ENCODE measurements around the gene SPON1.
A peak's percentile ranks its signal among the peaks of the same experiment; 100 is the strongest.

SPON1 gene

DNA sequence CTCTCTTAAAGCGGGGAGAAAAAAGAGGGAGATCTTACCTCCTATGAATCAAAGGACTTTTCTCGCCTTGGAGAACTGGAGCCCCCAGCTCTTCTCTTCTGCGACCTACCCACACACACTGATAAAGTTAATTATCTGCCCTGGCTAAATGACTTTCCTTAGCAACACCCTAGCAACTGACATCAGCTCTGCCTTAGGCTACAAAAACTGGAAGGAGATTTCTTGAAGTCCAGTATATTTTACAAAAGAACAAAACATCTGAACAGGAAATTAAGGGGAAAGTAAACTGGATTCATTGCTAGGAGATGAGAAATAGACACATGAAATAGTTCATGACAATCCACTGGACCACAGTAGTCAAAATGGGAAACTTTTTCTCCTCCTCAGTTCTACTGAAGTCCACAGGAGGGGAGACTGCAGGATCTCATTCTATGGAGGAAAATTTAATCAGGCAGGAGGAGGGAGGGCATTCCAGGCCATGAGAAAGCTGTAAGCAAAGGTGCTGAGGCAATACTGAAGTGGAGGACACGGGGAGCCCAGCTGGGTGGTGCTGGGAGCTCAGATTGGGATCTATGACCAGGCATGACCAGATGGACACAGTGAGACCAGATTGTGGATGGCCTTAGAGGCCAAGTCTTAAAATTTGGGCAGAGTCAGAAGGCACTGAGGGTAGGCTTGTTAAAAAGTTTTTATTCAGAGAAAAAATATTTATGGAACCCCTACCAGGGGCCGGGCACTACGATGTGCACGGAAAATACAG is 3.7 kb upstream of the SPON1 start:
- DNase-seq (ENCODE audit: extremely low read depth, insufficient read length): no peak
- no peaks in the 10 kb centered on the region for H3K36me3 ChIP-seq (ENCODE audit: control insufficient read depth, insufficient read depth, low read length)
- peaks cover 2% of the 10 kb centered on the region for H3K27me3 ChIP-seq (replicated peaks; ENCODE audit: control insufficient read depth, insufficient read depth, low read length)
- no peak for TF ChIP-seq CTCF (IDR thresholded peaks at IDR 0.05; ENCODE audit: insufficient read depth, low read length, poor library complexity, severe bottlenecking)
- H3K4me3 ChIP-seq (replicated peaks; ENCODE audit: low read depth, low read length): no peak overlapping the region

DNA sequence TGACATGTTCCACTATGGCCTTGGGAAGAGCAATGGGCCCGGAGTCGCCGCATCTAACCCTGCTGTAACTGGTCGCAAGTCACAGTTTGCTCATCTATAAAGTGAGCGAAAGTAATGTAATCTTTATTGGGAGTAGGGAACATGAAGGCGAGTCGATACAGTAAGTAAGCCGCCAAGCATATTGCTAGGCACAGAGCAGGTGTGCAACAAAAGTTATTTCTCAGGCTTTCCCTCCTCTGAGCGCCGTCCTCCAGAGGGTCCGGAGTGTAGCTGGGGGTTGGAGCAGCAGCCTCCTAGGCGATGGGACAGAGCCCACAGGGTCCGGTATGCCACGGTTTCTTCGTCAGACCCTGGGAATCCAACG is 343 bp upstream of the SPON1 start:
- no peaks in the 10 kb centered on the region for H3K36me3 ChIP-seq (ENCODE audit: control insufficient read depth, insufficient read depth, low read length)
- no peak overlapping the region for H3K4me3 ChIP-seq (replicated peaks; ENCODE audit: low read depth, low read length)
- H3K27me3 ChIP-seq (replicated peaks; ENCODE audit: control insufficient read depth, insufficient read depth, low read length): peaks cover 5% of the 10 kb centered on the region
- TF ChIP-seq CTCF (IDR thresholded peaks at IDR 0.05; ENCODE audit: insufficient read depth, low read length, poor library complexity, severe bottlenecking): no peak
- no peak for DNase-seq (ENCODE audit: extremely low read depth, insufficient read length)

GRCh38 chr11:13963169-13963948 is 836 bp downstream of the SPON1 start:
- Histone ChIP-seq H3K4me3 (replicated peaks; ENCODE audit: low read depth, low read length) (no peak overlapping the region), H3K36me3 (ENCODE audit: control insufficient read depth, insufficient read depth, low read length) (no peaks in the 10 kb centered on the region), H3K27me3 (replicated peaks; ENCODE audit: control insufficient read depth, insufficient read depth, low read length) (peaks cover 5% of the 10 kb centered on the region)
- peak; percentile 16 for DNase-seq (ENCODE audit: extremely low read depth, insufficient read length)
- TF ChIP-seq CTCF (IDR thresholded peaks at IDR 0.05; ENCODE audit: insufficient read depth, low read length, poor library complexity, severe bottlenecking): no peak

- Histone ChIP-seq H3K36me3 (ENCODE audit: control insufficient read depth, insufficient read depth, low read length) (no peaks in the 10 kb centered on the region), H3K4me3 (replicated peaks; ENCODE audit: low read depth, low read length) (no peak overlapping the region), H3K27me3 (replicated peaks; ENCODE audit: control insufficient read depth, insufficient read depth, low read length) (peaks cover 5% of the 10 kb centered on the region)
- no peak for TF ChIP-seq CTCF (IDR thresholded peaks at IDR 0.05; ENCODE audit: insufficient read depth, low read length, poor library complexity, severe bottlenecking)
- peak; percentile 3 for DNase-seq (ENCODE audit: extremely low read depth, insufficient read length)
These were observed 1.6 kb downstream of the SPON1 start for GRCh38 chr11:13963949-13964770.

GRCh38 chr11:13964771-13965074 is 2.2 kb downstream of the SPON1 start:
- peaks cover 5% of the 10 kb centered on the region for H3K27me3 ChIP-seq (replicated peaks; ENCODE audit: control insufficient read depth, insufficient read depth, low read length)
- no peaks in the 10 kb centered on the region for H3K36me3 ChIP-seq (ENCODE audit: control insufficient read depth, insufficient read depth, low read length)
- no peak for DNase-seq (ENCODE audit: extremely low read depth, insufficient read length)
- TF ChIP-seq CTCF (IDR thresholded peaks at IDR 0.05; ENCODE audit: insufficient read depth, low read length, poor library complexity, severe bottlenecking): no peak
- H3K4me3 ChIP-seq (replicated peaks; ENCODE audit: low read depth, low read length): no peak overlapping the region

Measured in GM06990 (cell line).